Measurements from ENCODE around the gene LTBP1. TPM values are rescaled to one million over a fixed set of nuclear protein-coding genes. Genes with fewer than 3 reads are reported as not detected.

LTBP1 gene
- total RNA-seq, 1 experiment from 2014 or later = 13.9 TPM

DNA sequence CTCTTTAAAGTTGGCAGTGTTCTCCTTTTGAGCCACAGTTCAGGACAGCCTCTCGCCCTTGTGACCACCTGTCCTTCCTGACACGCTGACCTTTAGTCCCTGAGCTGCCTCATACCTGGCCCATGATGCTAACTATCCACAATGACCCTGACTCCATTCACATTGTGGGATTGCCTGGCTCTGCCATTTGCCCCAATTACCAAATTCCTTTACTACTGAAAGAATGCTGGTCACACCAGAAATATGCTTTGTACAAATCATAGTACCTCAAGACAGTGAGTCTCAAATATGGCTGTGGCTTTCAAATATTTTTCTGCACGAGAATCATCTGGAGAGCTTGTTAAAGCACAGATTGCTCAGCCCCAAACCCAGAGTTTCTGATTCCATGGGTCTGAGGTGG is 54.2 kb downstream of the LTBP1 start:
- no peaks in the 10 kb centered on the region for H3K9me3 Mint-ChIP-seq (ENCODE audit: low read depth, unreplicated experiment)
- no peaks in the 10 kb centered on the region for H3K36me3 Mint-ChIP-seq (ENCODE audit: insufficient read depth, unreplicated experiment)
- DNase-seq = no peak
- BruUV-seq (replicated peaks) = no TSS peak
- TF ChIP-seq CTCF (IDR thresholded peaks at IDR 0.05; ENCODE audit: unreplicated experiment) = no peak
- H3K4me3 Mint-ChIP-seq (ENCODE audit: low read depth, unreplicated experiment) = no peak overlapping the region
- CTCF ChIA-PET = no interaction called here
- peaks cover 10% of the 10 kb centered on the region for H3K4me1 Mint-ChIP-seq (ENCODE audit: low read depth, unreplicated experiment)
- intact Hi-C loops (cut with micrococcal nuclease; ENCODE audit: unreplicated experiment) = no loop called here
- no peak overlapping the region for H3K27ac Mint-ChIP-seq (ENCODE audit: unreplicated experiment)
- H3K27me3 Mint-ChIP-seq (ENCODE audit: unreplicated experiment) = no peaks in the 10 kb centered on the region

- Mint-ChIP-seq H3K4me1 (ENCODE audit: low read depth, unreplicated experiment) (peaks cover 10% of the 10 kb centered on the region), H3K9me3 (ENCODE audit: low read depth, unreplicated experiment) (no peaks in the 10 kb centered on the region), H3K27ac (ENCODE audit: unreplicated experiment) (no peak overlapping the region), H3K27me3 (ENCODE audit: unreplicated experiment) (no peaks in the 10 kb centered on the region), H3K36me3 (ENCODE audit: insufficient read depth, unreplicated experiment) (no peaks in the 10 kb centered on the region), H3K4me3 (ENCODE audit: low read depth, unreplicated experiment) (no peak overlapping the region)
- no TSS peak for BruUV-seq (replicated peaks)
- CTCF ChIA-PET = no interaction called here
- TF ChIP-seq CTCF (IDR thresholded peaks at IDR 0.05; ENCODE audit: unreplicated experiment) = no peak
- DNase-seq = no peak
- intact Hi-C loops (cut with micrococcal nuclease; ENCODE audit: unreplicated experiment) = no loop called here
Measured at GRCh38 chr2:33001823-33002222, 55.1 kb downstream of the LTBP1 start.

DNA sequence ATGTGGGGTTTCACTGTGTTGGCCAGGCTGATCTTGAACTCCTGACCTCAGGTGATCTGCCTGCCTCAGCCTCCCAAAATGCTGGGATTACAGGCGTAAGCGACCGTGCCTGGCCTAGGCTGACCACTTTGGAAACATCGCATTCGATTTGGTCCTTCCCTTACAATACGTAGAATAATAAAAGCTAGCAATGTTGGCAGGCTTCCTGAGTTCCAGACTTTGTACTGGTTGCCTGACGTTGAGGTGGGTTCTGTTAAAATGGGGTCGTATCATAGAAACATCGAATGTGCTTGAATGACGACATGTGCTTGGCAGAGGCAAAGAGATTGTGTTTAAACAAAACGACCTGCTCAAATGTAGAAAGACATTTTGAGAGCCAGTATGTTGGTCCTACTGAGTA is 56.1 kb downstream of the LTBP1 start:
- peaks cover 10% of the 10 kb centered on the region for H3K4me1 Mint-ChIP-seq (ENCODE audit: low read depth, unreplicated experiment)
- H3K27ac Mint-ChIP-seq (ENCODE audit: unreplicated experiment) = no peak overlapping the region
- no peak overlapping the region for H3K4me3 Mint-ChIP-seq (ENCODE audit: low read depth, unreplicated experiment)
- no peak for DNase-seq
- TF ChIP-seq CTCF (IDR thresholded peaks at IDR 0.05; ENCODE audit: unreplicated experiment) = no peak
- intact Hi-C loops (cut with micrococcal nuclease; ENCODE audit: unreplicated experiment) = no loop called here
- CTCF ChIA-PET = no interaction called here
- no TSS peak for BruUV-seq (replicated peaks)
- no peaks in the 10 kb centered on the region for H3K36me3 Mint-ChIP-seq (ENCODE audit: insufficient read depth, unreplicated experiment)
- no peaks in the 10 kb centered on the region for H3K27me3 Mint-ChIP-seq (ENCODE audit: unreplicated experiment)
- H3K9me3 Mint-ChIP-seq (ENCODE audit: low read depth, unreplicated experiment) = no peaks in the 10 kb centered on the region

DNA sequence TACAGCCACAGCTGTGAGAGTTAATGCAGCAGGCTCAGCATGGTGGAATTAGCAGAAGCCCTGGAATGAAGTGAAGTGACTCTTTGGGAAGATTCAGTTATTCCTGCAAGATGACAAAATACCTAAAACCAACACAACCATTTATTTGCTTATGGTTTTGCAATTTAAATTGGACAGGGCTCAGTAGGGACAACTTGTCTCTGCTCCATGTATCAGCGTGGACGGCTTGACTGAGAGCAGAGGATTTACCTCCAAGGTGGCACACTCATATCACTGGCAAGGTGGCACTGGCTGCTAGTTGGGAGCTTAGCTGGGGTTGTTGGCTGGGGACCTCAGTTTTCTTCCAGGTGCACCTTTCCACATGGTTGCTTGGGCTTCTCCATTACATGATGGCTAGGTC is 58.3 kb downstream of the LTBP1 start:
- H3K27me3 Mint-ChIP-seq (ENCODE audit: unreplicated experiment) = no peaks in the 10 kb centered on the region
- DNase-seq = no peak
- H3K4me3 Mint-ChIP-seq (ENCODE audit: low read depth, unreplicated experiment) = no peak overlapping the region
- TF ChIP-seq CTCF (IDR thresholded peaks at IDR 0.05; ENCODE audit: unreplicated experiment) = no peak
- BruUV-seq (replicated peaks) = no TSS peak
- no peak overlapping the region for H3K27ac Mint-ChIP-seq (ENCODE audit: unreplicated experiment)
- H3K36me3 Mint-ChIP-seq (ENCODE audit: insufficient read depth, unreplicated experiment) = no peaks in the 10 kb centered on the region
- CTCF ChIA-PET = no interaction called here
- intact Hi-C loops (cut with micrococcal nuclease; ENCODE audit: unreplicated experiment) = no loop called here
- peaks cover 10% of the 10 kb centered on the region for H3K4me1 Mint-ChIP-seq (ENCODE audit: low read depth, unreplicated experiment)
- no peaks in the 10 kb centered on the region for H3K9me3 Mint-ChIP-seq (ENCODE audit: low read depth, unreplicated experiment)

DNA sequence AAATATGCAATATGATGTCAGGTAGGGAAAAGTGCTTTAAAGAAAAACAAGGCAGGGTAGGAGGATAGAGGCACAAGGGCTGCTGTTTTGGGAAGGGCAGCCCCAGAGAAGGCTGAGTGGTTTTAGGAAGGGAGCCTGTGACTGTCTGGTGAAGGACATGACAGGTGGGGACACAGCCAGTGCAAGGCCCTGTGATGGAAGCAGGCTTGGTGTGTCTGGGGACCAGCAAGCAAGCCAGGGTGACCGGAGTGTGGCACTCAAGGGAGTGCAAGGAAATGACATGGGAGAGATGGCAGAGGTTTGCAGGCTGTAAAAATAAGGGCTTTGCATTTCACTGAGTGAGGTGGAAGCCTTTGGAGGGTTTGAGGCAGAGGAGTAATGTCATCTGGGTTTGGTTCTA is 62.0 kb downstream of the LTBP1 start:
- intact Hi-C loops (cut with micrococcal nuclease; ENCODE audit: unreplicated experiment) = no loop called here
- no peaks in the 10 kb centered on the region for H3K36me3 Mint-ChIP-seq (ENCODE audit: insufficient read depth, unreplicated experiment)
- no peak overlapping the region for H3K4me3 Mint-ChIP-seq (ENCODE audit: low read depth, unreplicated experiment)
- H3K9me3 Mint-ChIP-seq (ENCODE audit: low read depth, unreplicated experiment) = no peaks in the 10 kb centered on the region
- no peaks in the 10 kb centered on the region for H3K27me3 Mint-ChIP-seq (ENCODE audit: unreplicated experiment)
- H3K27ac Mint-ChIP-seq (ENCODE audit: unreplicated experiment) = no peak overlapping the region
- TF ChIP-seq CTCF (IDR thresholded peaks at IDR 0.05; ENCODE audit: unreplicated experiment) = no peak
- peaks cover 12% of the 10 kb centered on the region for H3K4me1 Mint-ChIP-seq (ENCODE audit: low read depth, unreplicated experiment)
- CTCF ChIA-PET = no interaction called here
- BruUV-seq (replicated peaks) = no TSS peak
- DNase-seq = no peak

All from Calu3 (cell line).